Epidermal melanocyte (primary cell): ENCODE data around the gene DUOXA2.
"Not testable (repeated sequence)": the region's sequence is repeated elsewhere in the genome, so short reads cannot be mapped to it uniquely, and the experiment has no call there.

Experiments used
- DNase-seq: peaks from one replicate; pipeline ENCODE4 v3.0.0; 2011; ENCODE audit warnings: low spot score; ENCODE audit not compliant: insufficient read length

Gene DUOXA2

GRCh38 chr15:45114076-45114750 is at the start of gene DUOXA2, which contains the start of gene DUOX2:
Gene DUOXA2 (plus strand): TSS chr15:45114326. CDS start chr15:45114606, 280 bp downstream.
Gene DUOX2 (minus strand): TSS chr15:45114172. CDS start chr15:45113411, 761 bp downstream.
- no peak for DNase-seq

- DNase-seq, result no peak
Measured at GRCh38 chr15:45064386-45064785, 49.7 kb upstream of the DUOXA2 start.

GRCh38 chr15:45069942-45070360 is 44.2 kb upstream of the DUOXA2 start:
- DNase-seq, result not testable (repeated sequence)

- not testable (repeated sequence) for DNase-seq
Measured at GRCh38 chr15:45073602-45074001, 40.5 kb upstream of the DUOXA2 start.

GRCh38 chr15:45075440-45076320 is 38.4 kb upstream of the DUOXA2 start:
- not testable (repeated sequence) for DNase-seq

GRCh38 chr15:45077391-45077790 is 36.7 kb upstream of the DUOXA2 start:
- not testable (repeated sequence) for DNase-seq

- not testable (repeated sequence) for DNase-seq
Measured at GRCh38 chr15:45079201-45079600, 34.9 kb upstream of the DUOXA2 start.

- not testable (repeated sequence) for DNase-seq
Measured at GRCh38 chr15:45079628-45080246, 34.4 kb upstream of the DUOXA2 start.

- DNase-seq, result not testable (repeated sequence)
Measured at GRCh38 chr15:45080593-45080992, 33.5 kb upstream of the DUOXA2 start.

- not testable (repeated sequence) for DNase-seq
Measured at GRCh38 chr15:45082412-45082811, 31.7 kb upstream of the DUOXA2 start.

- no peak for DNase-seq
Measured at GRCh38 chr15:45083223-45083622, 30.9 kb upstream of the DUOXA2 start.

- no peak for DNase-seq
Measured at GRCh38 chr15:45084163-45084562, 30.0 kb upstream of the DUOXA2 start.

- no peak for DNase-seq
Measured at GRCh38 chr15:45087513-45087912, 26.6 kb upstream of the DUOXA2 start.

GRCh38 chr15:45088801-45089711 is 25.1 kb upstream of the DUOXA2 start:
- DNase-seq, result no peak

- DNase-seq, result no peak
Measured at GRCh38 chr15:45089712-45090373, 24.3 kb upstream of the DUOXA2 start.

GRCh38 chr15:45091161-45091560 is 23.0 kb upstream of the DUOXA2 start:
- DNase-seq, result no peak

- DNase-seq, result no peak
Measured at GRCh38 chr15:45091576-45091975, 22.6 kb upstream of the DUOXA2 start.

GRCh38 chr15:45093013-45093412 is 21.1 kb upstream of the DUOXA2 start:
- no peak for DNase-seq

GRCh38 chr15:45093622-45094357 is 20.3 kb upstream of the DUOXA2 start:
- DNase-seq, result no peak

GRCh38 chr15:45094358-45094730 is 19.8 kb upstream of the DUOXA2 start:
- no peak for DNase-seq
